Esophagus muscularis mucosa (tissue), 3 donors: ENCODE results near the gene DIP2C.

Source experiments
- POLR2A ChIP-seq: fragments of 450-650 bp; IDR thresholded peaks from one replicate; pipeline ENCODE4 v1.6.1; 2017; ENCODE audit warnings: antibody characterized with exemption, moderate library complexity, mild to moderate bottlenecking, low read depth
- POLR2AphosphoS5 ChIP-seq, 2 donors: sonication (generic); formaldehyde crosslinking; IDR thresholded peaks; one replicate each; pipeline ENCODE4 v1.6.1; 2017; ENCODE audit warnings: antibody characterized with exemption in 2 of 2
- TF ChIP-seq, protein P1 (sequence below), 3 experiments: fragments of 200-600 bp in 2 of 3; fragments of 450-650 bp in 1 of 3; sonication (generic) in 2 of 3; IDR thresholded peaks; one replicate each; pipeline ENCODE4 v1.5.1; 2017 to 2019; ENCODE audit warnings: antibody characterized with exemption in 3 of 3, mild to moderate bottlenecking in 2 of 3, moderate library complexity in 1 of 3

- TF ChIP-seq, protein P1, sequence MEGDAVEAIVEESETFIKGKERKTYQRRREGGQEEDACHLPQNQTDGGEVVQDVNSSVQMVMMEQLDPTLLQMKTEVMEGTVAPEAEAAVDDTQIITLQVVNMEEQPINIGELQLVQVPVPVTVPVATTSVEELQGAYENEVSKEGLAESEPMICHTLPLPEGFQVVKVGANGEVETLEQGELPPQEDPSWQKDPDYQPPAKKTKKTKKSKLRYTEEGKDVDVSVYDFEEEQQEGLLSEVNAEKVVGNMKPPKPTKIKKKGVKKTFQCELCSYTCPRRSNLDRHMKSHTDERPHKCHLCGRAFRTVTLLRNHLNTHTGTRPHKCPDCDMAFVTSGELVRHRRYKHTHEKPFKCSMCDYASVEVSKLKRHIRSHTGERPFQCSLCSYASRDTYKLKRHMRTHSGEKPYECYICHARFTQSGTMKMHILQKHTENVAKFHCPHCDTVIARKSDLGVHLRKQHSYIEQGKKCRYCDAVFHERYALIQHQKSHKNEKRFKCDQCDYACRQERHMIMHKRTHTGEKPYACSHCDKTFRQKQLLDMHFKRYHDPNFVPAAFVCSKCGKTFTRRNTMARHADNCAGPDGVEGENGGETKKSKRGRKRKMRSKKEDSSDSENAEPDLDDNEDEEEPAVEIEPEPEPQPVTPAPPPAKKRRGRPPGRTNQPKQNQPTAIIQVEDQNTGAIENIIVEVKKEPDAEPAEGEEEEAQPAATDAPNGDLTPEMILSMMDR (IDR thresholded peaks at IDR 0.05) = no peak
- TF ChIP-seq POLR2AphosphoS5 (IDR thresholded peaks at IDR 0.05) (no peak), POLR2A (no peak)
These were observed 91.5 kb downstream of the DIP2C start for GRCh38 chr10:597976-598375.
